ENCODE results near the gene OSBPL2.

The OSBPL2 gene

DNA sequence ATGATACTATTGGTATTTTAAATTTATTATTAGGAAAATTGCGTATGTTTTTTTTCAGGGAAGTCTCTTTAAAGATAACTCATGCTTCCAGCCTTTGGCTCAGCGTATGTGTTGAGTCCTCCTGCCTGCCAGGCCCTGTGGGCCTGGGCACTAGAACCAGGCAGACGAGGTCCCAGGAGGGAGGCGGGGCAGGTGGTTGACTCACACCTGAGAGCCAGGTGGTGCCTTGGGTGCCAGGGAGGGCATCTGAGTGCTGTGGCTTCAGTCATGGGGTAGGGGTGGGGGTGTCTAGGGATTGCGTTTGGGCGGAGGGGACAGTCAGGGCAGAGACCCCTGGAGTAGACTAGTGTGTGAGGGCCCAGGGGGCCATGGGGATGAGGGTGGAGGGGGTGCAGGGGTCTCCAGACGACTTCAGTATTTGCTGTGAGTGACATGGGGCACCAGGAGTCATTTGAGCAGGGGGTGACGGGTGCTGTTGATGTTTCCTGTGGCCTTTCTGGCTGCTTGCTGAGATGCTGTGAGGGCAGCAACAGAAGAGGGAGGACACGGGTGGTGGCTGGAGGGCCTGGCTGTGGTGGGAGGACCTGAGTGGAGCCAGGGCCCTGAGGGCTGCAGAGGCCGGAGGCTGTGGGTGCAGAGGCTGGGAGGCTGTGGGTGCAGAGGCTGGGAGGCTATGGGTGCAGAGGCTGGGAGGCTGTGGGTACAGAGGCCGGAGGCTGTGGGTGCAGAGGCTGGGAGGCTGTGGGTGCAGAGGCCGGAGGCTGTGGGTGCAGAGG lies 49.6 kb downstream of the OSBPL2 start:
- DNase-seq: no peak

DNA sequence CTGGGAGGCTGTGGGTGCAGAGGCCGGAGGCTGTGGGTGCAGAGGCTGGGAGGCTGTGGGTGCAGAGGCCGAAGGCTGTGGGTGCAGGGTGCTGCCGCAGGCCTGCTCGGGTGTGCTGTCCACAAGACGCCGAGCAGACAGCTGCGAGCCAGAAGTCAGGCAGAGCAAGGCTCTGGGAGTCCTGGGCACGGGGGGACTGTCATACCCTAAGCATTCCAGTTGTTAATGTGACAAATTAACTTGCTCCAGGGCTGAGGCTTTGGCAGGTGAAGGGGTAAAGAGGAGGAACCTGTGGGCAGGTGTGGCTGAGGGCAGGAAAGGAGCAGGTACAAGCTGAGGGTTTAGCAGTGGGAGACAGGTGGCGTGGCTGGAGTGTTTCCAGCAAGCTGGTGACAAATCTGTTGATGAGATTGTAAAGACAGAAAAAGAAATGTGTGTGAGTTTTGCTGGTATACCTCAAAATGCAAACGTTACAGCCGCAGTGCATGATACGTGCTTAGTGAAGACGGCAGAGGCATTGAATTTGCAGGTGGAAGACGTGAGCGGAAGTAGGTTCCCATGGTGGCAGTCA lies 50.3 kb downstream of the OSBPL2 start:
- peak; percentile 36 to 73 for DNase-seq

DNA sequence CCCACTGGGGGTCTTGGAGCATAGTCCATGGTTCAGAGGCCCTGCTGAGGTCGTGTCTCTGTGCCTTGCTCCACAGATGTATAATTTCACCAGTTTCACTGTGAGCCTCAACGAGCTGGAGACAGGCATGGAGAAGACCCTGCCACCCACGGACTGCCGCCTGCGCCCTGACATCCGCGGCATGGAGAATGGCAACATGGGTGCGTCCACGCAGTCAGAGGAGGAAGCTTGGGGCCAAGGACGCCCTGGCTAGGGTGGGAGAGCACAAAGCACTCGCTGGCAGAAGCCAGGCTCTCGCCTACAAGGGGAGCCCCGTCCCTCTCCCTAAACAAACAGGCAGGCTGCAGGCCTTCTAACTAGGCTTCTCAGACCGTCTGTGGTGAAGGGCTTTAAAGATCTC lies 50.8 kb downstream of the OSBPL2 start:
- DNase-seq: no peak

DNA sequence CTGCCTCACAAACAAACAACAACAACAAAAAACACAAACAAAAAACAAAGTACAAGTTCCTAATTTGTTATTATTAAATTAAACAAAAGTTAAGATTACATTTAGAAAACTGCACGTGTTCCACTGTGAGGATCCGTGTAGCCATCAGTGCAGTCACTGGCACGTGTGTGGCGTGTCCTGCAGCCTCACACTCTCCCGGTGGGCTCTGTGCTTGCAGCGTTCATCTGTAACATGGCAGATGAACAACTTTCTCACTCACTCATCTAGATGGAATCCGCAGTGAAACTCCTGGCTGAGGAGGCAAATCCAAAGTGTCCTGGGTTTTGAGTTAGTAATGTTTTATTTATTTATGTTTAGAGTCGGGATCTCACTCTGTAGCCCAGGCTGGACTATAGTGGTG lies 51.6 kb downstream of the OSBPL2 start:
- no peak for DNase-seq

DNA sequence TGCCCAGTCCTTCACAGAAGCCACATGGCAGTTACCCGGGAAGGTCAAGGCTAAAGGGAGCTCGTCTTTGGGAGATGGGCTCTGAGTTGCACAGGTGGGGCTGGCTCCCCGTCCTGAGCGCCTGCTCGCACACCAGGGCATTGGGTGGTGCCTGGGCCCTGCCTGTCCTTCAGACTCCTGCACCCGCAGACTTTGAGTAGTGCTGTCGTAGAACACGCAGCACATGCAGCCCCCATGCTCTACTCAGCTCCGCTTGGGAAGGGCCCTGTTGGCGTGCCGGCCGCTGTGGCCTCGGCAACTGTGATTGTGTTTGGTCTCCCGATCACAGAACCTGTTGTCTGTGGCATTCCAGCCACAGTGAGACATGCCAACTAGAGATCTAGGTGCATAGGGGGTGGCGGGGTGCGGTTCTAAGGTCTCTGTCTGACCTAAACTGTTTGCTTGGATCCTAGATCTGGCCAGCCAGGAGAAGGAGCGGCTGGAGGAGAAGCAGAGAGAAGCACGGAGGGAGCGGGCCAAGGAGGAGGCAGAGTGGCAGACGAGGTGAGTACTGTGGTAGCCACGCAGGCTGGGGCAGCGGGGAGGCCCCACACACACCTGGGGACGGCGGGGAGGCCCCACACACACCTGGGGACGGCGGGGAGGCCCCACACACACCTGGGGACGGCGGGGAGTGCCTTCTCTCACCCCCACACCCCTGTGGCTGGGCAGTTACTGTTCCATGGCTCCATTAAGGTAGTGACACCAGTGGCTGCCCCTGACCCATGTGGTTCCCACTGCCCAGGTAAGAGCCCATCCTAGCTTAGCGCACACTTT lies 53.1 kb downstream of the OSBPL2 start:
- no peak for DNase-seq

DNA sequence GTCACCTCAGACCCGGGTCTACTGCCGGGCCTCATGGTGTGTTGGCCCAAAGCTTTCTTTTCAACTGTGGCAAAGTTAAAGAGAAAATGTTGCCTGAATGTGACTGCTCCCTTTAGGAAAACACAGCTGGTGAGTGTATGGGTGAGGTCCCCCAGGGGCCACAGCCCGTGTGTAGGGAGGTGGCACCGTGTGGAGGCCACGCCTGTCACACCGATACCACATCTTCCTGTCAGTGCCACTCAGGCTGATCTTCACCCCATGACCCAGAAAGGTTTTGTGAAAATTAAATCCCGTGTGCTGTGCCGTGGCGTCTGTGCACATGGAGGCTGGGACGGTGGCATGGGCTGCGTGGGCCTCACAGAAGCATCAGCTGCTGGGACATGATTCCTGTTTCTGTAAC lies 53.8 kb downstream of the OSBPL2 start:
- DNase-seq: no peak

DNA sequence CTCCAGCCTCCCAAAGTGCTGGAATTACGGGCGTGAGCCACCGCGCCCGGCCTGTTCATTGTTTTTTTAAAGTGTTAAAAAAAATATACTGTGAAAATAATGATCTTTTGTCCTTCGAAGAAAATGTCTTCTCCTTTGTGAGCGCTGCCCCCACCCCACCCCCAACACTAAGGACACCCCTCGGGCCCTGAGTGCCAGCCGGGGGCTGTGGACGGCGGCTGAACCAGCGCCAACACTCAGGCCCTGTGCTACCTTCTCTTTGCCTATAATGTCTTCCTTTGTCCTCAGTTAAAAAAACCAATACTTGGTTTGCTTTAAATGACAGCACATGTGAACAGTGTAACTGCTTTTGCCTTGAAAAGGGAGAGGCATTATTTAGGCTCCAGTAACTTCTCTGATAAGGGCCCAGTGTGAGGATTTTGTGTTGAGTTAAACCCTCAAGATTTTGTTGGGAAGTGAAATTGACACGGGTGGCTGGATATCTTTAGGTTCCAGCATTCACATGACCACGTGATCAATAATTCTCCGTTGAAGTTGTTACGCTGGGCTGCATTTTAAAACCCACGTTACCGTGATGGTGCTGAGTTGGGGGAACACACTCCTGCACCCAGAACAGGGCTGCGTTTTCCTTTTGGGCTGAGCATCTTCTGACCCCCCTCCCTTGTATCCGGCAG lies 54.9 kb downstream of the OSBPL2 start:
- no peak for DNase-seq

DNA sequence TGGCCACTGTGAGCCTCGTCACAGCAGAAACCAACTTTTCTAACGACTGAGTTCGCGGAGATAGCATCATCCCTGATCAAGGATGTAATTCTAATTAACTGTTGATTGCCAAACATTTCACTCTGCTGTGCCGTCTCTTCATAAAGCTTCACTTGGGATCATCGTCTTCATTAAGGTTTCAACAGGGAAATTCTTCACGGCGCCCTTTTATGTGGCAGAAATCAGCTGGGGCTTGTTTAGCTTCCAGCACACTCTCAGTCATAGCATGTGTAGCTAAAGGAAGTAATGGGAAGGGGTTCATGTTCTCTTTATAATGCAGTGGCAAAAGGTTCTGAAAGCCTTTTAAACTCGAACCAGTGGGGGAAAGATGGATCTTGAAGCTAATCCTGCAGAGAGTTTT lies 55.6 kb downstream of the OSBPL2 start:
- no peak for DNase-seq

DNA sequence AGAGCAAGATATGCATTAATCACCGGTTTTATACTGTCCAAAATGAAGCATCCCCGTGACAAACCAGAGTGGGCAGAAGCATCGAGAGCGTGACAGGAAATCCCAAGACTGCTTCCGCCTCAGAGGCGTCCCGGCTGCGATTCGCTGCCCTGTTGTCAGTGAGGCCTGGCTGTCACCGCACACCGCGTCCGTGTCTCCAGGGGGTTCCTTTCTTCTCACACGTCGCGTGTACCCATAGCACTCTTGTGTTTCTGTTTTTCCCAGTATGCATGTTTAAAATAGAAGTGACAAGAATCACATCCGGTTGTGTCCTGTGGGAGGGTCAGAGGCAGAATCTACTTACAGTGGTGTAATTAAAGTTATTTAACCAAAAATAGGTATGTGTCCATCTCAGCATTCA lies 56.2 kb downstream of the OSBPL2 start:
- DNase-seq: no peak

DNA sequence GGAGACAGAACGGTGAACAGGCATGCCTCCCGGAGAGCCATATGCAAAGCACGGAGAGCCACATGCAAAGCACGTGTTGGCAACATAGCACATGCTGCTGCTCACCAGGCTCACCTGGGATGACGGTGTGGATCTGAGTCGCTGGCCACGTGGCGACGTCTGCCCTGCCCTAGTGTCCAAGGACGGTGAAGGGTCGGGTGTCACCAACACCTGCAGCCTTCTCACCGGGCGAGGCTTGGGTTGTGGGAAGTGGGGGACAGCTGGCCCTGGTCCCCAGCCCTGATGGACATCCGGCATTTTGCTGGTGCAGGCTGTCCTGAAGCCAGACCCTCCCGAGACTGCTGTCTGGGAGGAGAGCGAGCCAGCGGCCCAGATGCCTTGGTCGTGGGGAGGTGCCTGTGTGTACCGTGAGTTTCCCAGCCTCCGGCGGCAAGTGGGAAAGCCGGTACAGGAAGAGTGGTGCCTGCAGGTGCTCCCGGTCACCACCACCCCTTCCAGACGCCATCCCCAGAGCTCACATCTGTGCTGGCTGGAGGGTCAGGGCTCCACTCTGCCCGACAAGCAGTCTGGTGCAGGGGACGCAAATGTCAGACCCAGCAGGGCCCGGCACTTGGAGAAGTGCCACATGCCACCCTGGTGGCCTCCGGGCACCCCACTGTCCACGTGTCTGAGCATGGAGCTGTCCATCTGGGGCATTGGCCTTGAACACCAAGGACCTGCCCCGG lies 58.6 kb downstream of the OSBPL2 start:
- no peak for DNase-seq

DNA sequence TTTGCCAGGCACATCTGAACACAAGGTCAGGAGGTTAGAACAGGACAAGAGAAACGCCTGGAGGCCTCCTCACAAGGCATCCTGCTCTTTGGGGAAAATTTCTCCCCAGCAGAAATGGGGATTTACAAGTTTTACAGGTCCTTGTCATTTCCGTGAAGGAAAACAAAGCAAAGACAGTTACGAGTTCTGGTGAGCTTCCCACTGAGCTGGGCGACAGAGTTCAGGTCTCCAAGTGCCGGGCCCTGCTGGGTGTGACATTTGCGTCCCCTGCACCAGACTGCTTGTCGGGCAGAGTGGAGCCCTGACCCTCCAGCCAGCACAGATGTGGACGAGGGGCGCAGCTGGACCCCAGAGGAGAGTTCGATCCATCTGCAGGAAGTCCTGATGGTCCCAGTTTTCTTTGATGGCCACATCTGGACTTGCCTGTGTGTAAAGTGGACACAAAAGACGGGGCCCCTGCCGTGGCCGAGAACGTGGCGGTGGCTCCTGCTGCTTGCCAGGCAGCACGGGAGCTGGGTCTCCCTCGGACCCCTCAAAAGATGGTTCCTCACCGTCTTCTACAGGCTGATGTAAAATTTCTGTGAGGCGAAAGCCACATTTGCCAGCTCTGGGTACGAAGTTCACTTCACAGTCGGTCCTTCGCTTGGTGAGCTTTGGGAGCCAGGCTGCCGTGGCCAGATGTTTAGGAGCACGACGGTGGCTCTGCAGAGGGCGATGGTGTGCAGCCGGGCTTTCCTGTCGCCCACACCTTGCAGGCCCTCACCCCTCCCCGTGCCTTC lies 59.3 kb downstream of the OSBPL2 start:
- DNase-seq: no peak

DNA sequence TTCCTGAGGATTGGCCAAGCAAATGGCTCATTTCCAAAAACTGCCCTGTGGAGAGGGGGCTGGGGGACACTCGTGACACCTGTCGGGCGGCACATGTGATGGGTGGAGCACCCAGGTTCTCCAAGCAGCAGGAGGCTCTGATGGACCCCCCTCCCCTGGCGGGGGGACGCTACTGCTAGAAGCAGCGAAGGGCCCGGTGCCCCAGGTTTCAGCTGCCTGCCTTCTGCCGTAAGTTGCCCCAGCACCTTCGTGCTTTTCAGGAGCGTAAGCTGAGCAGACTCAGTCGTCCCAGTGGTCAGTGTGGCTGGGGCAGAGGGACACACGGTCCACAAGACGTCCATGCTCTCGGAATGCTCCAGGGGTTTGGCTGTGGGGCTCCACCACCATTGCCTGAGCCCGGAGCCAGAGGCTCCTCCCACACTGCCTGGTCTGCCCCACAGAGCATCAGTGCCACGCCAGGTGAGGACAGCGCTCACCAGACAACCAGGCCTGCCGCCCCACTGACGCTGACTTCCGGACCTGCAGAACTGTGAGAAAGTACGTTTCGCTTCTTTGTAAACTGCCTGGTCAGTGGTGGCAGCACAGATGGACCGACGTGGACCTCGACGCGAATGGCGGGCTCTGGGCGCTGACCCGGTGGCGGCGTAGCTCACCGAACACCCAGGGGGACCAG lies 60.4 kb downstream of the OSBPL2 start:
- DNase-seq: no peak

DNA sequence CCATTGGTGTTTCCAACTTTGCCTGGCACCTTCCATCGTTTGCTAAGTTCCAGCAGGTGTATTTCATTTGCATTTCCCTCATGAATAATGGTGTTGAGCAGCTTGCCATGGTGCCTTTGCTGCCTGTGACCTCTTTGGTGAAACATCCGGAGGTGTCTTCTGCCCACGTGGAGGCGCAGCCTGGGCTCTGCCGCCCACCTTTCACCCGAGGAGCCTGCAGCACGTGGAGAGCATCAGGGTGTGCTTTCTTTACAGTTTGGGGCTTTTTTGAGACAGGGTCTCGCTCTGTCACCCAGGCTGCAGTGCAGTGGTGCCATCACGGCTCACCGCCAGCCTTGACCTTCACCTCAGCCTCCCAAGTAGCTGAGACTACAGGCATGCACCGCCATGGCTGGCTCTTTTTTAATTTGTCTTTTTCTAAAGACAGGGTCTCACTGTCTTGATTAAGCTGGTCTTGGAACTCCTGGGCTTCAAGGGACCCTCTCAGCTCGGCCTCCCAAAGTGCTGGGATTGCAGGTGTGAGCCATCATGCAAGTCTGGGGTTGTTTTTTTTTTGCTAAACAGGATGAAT lies 61.4 kb downstream of the OSBPL2 start:
- DNase-seq: no peak

DNA sequence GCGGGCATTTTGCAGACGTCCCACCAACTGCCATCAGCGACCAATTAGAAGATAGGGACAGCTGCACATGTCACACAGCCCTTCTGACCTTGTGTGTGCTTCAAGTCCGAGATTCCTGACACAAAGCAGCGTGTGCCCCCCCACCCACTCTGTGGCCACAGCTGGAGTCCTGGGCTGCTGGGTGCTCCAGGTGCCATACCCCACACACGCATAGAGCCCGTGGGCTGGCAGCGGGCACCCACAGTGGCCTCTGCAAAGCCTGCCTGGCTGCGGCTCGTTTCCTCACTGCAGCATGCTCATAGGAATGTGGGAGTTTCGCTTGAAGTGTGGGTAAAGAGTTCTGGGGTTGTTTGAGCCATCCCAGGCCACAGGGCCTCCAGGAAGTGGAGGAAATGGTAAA lies 62.0 kb downstream of the OSBPL2 start:
- DNase-seq: no peak

DNA sequence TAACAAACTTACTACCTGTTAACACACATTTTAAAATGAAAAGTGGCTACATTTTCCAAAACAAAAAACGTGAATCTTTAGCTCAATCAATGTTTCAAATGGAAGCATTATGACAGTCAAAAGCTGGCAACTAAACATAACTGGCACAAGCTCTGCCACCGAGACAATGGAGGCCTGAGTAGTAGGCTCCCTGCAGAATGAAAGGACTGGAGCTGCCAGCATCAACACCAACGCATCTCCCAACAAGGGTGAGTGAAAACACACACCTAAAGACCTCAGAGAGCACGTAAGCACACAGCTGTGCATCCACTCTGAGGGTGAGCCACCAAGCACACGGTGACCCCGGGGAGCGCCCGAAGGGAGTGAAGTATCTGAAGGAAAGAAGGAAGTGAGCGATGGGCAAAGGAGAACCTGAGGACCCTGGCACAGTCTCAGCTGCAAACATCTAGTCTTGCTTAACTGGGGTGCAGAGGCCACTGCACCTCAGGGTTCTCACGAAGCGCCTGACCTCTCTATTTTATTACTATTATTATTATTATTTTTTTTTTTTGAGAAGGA lies 62.9 kb downstream of the OSBPL2 start:
- no peak for DNase-seq

DNA sequence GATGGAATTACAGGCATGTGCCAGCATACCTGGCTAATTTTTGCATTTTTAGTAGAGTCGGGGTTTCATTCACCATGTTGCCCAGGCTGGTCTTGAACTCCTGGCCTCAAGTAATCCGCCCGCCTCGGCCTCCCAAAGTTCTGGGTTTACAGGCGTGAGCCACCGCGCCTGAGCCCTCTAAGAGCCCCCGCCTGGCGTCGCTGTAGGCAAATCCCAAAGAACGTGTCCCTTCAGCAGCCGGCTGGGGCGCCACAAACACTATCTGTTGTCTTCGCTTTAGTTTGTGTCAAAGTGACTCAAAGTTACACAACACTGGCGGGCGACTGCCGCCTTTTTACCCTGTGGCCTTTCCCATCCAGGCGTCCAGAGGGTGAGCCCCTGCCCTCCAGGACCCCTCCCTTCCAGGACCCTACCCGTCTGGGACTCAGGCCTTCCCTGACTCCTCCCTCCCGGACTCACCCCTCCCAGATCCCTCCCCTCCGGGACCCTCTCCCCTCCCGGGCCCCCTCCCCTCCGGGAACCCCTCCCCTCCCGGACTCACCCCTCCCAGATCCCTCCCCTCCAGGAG lies 63.5 kb downstream of the OSBPL2 start:
- DNase-seq: peak; percentile 60 to 64

DNA sequence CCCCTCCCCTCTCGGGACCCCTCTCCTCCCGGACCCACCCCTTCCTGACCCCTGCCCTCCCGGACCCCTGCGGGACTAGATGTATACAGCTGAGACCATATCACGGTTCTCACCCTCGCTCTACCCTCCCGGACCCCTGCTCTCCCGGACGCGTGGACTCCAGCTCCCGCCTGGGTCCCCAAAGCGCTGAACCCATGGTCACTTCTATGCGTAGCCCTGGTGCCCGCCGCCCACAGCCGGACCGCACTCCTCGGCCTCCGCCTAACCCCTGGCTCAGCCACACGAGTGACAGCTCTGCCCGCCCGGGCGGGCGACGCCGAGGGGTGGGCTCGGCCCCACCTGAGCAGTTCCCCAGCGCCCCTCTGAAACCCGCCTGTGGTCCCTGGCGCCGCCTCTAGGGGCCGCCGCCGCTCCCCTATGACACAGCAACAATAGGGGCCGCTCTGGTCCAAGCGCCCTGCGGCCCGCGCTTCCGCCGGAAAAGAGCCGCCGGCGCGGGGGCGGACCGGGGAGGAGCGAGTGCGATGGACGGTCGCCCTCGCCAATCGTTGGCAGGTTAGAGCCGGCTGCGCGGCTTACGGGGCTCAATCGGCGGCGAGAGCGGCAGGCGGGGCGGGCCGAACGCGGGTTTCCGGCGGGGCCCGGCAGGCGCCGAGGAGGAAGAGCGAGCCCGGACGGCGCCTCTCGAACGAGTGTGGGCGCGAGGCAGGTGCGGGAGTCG lies 64.2 kb downstream of the OSBPL2 start, which contains the start of gene ADRM1:
TSS of gene ADRM1 (plus strand) at position 657 of the 721 bp plus-strand sequence. CDS start 572 bp downstream, outside the sequence.
- peak; percentile 89 to 98 for DNase-seq

DNA sequence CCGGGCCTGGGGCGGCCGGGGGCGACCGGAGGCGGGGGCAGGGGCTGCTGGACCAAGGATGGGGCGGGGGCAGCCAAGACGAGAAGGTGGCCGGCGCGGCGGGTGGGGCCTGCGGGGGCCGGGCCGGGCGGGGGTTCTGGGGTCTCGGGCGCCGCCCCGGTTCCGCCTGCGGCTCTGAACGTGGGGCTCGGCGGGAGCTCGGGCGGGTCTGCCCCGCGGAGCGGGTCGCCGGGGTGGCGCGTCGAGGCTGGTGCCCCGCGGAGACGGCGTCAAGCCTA lies 64.7 kb downstream of the OSBPL2 start:
- DNase-seq: no peak

DNA sequence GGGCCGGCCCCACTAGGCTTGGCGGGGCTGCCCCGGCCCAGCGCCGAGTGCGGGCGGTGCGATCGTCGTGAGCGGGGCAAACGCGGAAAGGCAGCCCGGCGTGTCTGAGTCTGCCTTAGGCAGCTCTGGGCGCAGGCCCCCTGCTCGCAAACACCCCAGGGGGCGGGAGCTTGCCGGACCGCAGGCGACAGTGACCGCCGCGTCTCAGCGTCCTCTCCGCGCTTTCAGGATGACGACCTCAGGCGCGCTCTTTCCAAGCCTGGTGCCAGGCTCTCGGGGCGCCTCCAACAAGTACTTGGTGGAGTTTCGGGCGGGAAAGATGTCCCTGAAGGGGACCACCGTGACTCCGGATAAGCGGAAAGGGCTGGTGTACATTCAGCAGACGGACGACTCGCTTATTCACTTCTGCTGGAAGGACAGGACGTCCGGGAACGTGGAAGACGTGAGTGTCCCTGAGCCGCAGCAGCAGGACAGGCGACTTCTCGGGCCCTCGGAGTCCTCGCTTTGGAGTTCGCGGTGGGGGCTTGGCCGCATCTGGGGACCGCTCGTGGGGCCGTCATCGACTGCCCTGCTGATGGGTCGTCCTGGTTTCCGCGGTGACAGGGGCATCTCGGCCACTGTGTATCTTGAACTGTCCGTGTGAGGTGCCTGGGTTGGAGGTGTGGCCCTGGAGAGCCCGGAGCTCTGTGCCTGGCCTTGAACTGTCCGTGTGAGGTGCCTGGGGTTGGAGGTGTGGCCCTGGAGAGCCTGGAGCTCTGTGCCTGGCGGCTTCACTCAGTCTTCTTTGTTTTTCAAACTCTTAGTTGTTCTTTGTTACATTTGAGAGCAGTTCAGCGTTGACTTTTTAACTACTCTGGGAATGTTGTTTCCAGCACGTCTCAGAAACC lies 65.3 kb downstream of the OSBPL2 start:
- DNase-seq: no peak
